GM12864 (cell line): ENCODE data around the gene HSD17B10.
"Not testable (repeated sequence)": the region's sequence is repeated elsewhere in the genome, so short reads cannot be mapped to it uniquely, and the experiment has no call there.

Source experiments
- DNase-seq: peaks from one replicate; pipeline ENCODE4 v3.0.0-alpha.2; 2011; ENCODE audit warnings: low read depth
- H3K4me3 ChIP-seq: 2 replicates; pipeline ENCODE4 v1.5.1; 2011; ENCODE audit warnings: mild to moderate bottlenecking, low read depth, low read length, control low read depth
- CTCF ChIP-seq: IDR thresholded peaks from 2 replicates; pipeline ENCODE4 v1.5.1; 2011; ENCODE audit warnings: low read depth, mild to moderate bottlenecking, moderate library complexity, low read length, control low read depth, inconsistent platforms; ENCODE audit errors: missing control alignments

HSD17B10 gene

GRCh38 chrX:53422086-53422860, 11.9 kb downstream of the HSD17B10 start, which contains the start of gene SMC1A:
TSS of gene SMC1A (minus strand) at chrX:53422654. CDS start at chrX:53422600, 54 bp downstream.
- DNase-seq = peak; percentile 86
- peak within 1 kb of the TSS; percentile 88 for H3K4me3 ChIP-seq
- TF ChIP-seq CTCF = no peak

GRCh38 chrX:53421772-53422085, 12.4 kb downstream of the HSD17B10 start:
- DNase-seq = no peak
- no peak for TF ChIP-seq CTCF

GRCh38 chrX:53421125-53421524, 13.0 kb downstream of the HSD17B10 start:
- no peak for TF ChIP-seq CTCF
- DNase-seq = no peak
- H3K4me3 ChIP-seq = peak overlapping the region; percentile 88

More at GRCh38 chrX:53421772-53422085, 12.4 kb downstream of the HSD17B10 start:
- H3K4me3 ChIP-seq = peak overlapping the region; percentile 88

- not testable (repeated sequence) for DNase-seq, H3K4me3 ChIP-seq
Measured at GRCh38 chrX:53420351-53420750, 13.8 kb downstream of the HSD17B10 start.

GRCh38 chrX:53412446-53412845, 21.7 kb downstream of the HSD17B10 start:
- no peak for DNase-seq
- TF ChIP-seq CTCF = no peak
- H3K4me3 ChIP-seq = no peak overlapping the region

- DNase-seq = no peak
- no peak for TF ChIP-seq CTCF
- H3K4me3 ChIP-seq = no peak overlapping the region
Measured at GRCh38 chrX:53403535-53403934, 30.6 kb downstream of the HSD17B10 start.

- H3K4me3 ChIP-seq = no peak overlapping the region
- TF ChIP-seq CTCF = no peak
Measured at GRCh38 chrX:53398216-53398615, 36.0 kb downstream of the HSD17B10 start.

More at GRCh38 chrX:53398216-53398615, 36.0 kb downstream of the HSD17B10 start:
- no peak for DNase-seq
